ENCODE measurements around the gene PMM2.

GRCh38 chr16:8892101-8892575, 94.5 kb downstream of the PMM2 start:
- TF ChIP-seq ESRRA (IDR thresholded peaks at IDR 0.05; ENCODE audit: borderline replicate concordance, low read depth) (no peak), SREBF1 (IDR thresholded peaks at IDR 0.05; ENCODE audit: borderline replicate concordance, low read depth, low read length) (no peak), GTF2F1 (IDR thresholded peaks at IDR 0.05; ENCODE audit: low read depth, low read length) (no peak), REST (IDR thresholded peaks at IDR 0.05; ENCODE audit: borderline replicate concordance) (no peak), REST (CRISPR knock-in tag; IDR thresholded peaks at IDR 0.05; ENCODE audit: low read depth) (no peak), POLR2A (conservative IDR thresholded peaks at IDR 0.05) (no peak), FOXA1 (IDR thresholded peaks at IDR 0.05; ENCODE audit: borderline replicate concordance) (no peak), HOXB6 (CRISPR knock-in tag; IDR thresholded peaks at IDR 0.05; ENCODE audit: borderline replicate concordance) (no peak), CBX8 (IDR thresholded peaks at IDR 0.05; ENCODE audit: borderline replicate concordance, extremely low read depth, low read depth, low read length, poor library complexity, severe bottlenecking) (no peak)
- TF ChIP-seq, protein P1, sequence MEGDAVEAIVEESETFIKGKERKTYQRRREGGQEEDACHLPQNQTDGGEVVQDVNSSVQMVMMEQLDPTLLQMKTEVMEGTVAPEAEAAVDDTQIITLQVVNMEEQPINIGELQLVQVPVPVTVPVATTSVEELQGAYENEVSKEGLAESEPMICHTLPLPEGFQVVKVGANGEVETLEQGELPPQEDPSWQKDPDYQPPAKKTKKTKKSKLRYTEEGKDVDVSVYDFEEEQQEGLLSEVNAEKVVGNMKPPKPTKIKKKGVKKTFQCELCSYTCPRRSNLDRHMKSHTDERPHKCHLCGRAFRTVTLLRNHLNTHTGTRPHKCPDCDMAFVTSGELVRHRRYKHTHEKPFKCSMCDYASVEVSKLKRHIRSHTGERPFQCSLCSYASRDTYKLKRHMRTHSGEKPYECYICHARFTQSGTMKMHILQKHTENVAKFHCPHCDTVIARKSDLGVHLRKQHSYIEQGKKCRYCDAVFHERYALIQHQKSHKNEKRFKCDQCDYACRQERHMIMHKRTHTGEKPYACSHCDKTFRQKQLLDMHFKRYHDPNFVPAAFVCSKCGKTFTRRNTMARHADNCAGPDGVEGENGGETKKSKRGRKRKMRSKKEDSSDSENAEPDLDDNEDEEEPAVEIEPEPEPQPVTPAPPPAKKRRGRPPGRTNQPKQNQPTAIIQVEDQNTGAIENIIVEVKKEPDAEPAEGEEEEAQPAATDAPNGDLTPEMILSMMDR (IDR thresholded peaks at IDR 0.05 in 2 of 3, conservative IDR thresholded peaks at IDR 0.05 in 1 of 3; ENCODE audit: insufficient read depth in 2 of 3, low read depth in 1 of 3, low read length in 3 of 3) = no peak
- TF ChIP-seq, protein P2, sequence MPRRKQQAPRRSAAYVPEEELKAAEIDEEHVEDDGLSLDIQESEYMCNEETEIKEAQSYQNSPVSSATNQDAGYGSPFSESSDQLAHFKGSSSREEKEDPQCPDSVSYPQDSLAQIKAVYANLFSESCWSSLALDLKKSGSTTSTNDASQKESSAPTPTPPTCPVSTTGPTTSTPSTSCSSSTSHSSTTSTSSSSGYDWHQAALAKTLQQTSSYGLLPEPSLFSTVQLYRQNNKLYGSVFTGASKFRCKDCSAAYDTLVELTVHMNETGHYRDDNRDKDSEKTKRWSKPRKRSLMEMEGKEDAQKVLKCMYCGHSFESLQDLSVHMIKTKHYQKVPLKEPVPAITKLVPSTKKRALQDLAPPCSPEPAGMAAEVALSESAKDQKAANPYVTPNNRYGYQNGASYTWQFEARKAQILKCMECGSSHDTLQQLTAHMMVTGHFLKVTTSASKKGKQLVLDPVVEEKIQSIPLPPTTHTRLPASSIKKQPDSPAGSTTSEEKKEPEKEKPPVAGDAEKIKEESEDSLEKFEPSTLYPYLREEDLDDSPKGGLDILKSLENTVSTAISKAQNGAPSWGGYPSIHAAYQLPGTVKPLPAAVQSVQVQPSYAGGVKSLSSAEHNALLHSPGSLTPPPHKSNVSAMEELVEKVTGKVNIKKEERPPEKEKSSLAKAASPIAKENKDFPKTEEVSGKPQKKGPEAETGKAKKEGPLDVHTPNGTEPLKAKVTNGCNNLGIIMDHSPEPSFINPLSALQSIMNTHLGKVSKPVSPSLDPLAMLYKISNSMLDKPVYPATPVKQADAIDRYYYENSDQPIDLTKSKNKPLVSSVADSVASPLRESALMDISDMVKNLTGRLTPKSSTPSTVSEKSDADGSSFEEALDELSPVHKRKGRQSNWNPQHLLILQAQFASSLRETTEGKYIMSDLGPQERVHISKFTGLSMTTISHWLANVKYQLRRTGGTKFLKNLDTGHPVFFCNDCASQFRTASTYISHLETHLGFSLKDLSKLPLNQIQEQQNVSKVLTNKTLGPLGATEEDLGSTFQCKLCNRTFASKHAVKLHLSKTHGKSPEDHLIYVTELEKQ (CRISPR knock-in tag; IDR thresholded peaks at IDR 0.05) = no peak

Measured in K562 (cell line).